NAMALWA (cell line): ENCODE measurements around the gene NNMT.

Source experiments
- DNase-seq: peaks from one replicate; pipeline ENCODE4 v3.0.0-alpha.2; 2015; ENCODE audit warnings: low spot score

The NNMT gene

DNA sequence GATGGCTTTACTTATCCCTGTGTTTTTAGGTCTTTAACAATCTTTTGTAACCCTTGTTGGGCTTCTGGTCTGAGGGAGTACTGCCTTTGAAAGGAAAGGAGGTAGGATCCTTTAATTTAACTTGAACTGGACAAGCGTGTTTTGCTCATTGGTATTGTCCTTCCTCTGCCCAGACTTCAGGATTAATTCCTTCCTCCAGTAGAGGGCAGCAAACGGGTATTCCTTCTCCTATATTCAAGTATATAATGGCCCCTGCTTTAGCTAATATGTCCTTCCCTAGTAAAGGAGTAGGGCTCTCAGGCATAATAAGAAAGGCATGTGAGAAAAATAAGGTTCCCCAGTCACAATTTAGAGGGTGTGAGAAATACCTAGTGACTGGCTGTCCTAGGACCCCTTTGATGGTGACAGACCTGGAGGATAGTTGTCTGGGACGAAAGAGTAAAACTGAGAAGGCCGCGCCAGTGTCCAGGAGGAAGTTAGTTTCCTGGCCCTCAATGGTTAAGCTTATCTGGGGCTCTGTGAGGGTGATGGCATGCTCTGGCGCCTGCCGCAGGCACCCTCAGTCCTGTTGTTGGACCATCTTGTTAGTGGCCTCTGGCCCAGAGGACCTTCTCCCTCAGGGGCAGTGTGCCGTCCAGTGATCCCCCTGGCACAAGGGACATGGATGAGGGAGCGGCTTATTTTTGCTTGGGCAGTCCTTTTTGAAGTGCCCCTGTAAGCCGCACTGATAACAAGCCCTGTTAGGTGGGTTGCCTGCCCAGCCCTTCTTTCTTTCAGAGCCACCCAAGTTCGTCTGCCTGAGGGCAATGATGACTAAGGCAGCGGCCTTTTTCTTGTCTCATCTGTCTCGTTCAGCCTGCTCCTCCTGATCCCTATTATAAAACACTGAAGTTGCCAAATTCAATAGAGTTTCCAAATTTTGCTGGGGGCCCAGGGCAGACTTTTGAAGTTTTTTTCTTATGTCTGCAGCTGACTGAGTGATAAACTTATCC is 52.3 kb downstream of the NNMT start:
- DNase-seq, result peak; percentile 67

- DNase-seq, result no peak
These were observed 53.8 kb downstream of the NNMT start for GRCh38 chr11:114350022-114350421.

GRCh38 chr11:114353443-114353842 is 57.2 kb downstream of the NNMT start:
- no peak for DNase-seq

GRCh38 chr11:114354076-114354475 is 57.9 kb downstream of the NNMT start:
- DNase-seq, result peak; percentile 9

DNA sequence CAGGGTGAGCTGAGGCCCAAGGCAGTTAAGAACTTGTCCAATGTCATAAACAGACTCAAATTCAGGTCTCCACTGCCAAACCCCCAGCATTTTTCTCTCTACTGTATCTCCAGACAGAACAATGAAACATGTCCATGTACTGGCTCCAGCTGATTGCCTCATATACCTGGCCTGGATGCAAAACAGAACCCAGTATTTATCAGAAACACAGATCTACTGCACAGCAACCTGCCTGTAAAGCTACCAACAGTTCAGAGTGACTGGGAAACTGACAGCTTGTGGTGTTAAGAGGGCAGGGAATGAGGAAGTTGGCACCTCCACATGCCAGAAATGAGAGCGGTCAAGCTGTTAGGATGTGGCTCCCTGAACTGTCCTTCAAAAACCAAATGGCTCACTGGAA is 62.5 kb downstream of the NNMT start:
- DNase-seq, result no peak

GRCh38 chr11:114359342-114359741 is 63.1 kb downstream of the NNMT start:
- no peak for DNase-seq

DNA sequence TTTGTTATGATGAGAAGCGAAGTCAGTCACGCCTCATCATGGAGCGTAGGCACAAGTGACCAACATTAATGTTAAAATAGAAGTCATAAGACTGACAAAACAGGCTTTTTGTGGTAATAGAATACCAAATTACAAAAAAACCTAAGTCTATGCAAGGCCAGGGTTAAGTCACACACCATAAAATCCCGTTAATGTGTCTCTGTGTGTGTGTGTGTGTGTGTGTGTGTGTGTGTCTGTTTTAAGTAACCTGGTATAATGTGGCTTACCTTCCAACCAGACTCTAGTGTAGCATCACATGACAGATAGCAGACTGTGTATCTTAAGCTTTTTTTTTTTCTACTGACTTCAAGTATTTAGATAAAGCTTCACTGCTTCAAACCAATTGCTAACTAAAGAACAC is 66.1 kb downstream of the NNMT start:
- no peak for DNase-seq

DNA sequence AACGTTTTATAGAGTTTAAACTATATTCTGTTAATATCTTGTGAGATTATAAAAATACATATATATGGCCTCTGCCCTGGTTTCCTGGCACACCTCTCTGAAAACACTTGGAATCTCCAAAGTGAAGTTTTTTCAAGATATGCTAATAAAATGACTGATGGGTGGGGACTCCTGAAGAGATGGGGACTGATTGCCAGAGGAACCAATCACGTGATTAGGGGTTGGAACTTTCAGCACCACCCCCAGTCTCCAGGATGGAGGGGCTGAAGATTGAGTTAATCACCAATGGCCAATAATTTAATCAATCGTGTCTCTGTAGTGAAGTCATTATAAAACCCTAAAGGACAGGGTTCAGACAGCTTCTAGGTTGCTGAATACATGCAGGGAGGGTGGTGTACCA is 66.8 kb downstream of the NNMT start:
- no peak for DNase-seq
